GDM1 (cell line): ENCODE measurements around the gene CSH1.
A peak's percentile ranks its signal among the peaks of the same experiment; 100 is the strongest.
"Not testable (repeated sequence)": the region's sequence is repeated elsewhere in the genome, so short reads cannot be mapped to it uniquely, and the experiment has no call there.

Source experiments
- DNase-seq: peaks from one replicate; lab custom pipeline; 2025; lab: John Stamatoyannopoulos, UW

CSH1 gene

GRCh38 chr17:63903787-63904201 is 7.4 kb upstream of the CSH1 start:
- DNase-seq, result peak; percentile 17

GRCh38 chr17:63901971-63902370 is 5.6 kb upstream of the CSH1 start:
- DNase-seq, result not testable (repeated sequence)

DNA sequence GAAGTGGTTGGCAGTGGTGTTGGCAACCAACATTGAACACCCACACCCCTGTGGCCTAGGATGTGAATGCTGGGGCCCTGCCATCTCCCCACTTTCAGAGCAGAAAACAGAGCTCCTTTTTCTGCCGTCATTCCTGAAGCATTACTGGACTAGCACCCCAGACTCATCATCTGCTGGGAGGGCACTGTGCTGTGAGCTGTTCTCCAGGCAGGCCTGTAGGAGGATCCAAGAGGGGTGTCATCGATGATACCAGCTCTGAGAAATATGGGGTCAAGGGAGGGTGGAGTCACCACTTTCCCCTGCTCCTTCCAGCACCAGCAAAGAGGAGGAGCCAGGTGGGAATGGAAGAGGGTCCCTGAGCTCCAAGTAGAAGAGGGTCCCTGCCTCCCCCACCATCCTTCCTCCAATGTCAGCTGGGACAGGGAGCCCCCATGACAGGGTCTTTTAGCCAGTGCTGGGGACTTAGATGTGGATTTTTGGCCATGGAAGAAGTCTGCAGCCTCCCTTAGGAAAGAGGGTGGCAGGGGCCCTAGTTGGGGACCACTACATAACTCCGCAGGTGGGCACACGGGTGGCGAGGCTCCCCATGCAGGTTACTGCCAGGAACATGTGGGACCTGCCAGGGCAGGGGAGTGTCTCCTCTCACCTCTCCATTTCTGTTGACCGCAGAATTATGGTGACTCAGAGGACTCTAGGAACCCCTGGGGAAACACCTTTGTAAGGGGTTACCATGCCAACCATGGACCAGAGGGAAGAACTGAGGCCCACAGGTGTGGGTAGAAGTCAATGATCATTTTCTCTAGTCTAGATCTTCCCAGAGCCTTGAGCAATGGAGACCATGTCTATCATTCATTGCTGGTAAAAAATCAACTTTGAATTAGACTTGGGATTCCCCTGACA is 2.8 kb upstream of the CSH1 start:
- DNase-seq, result not testable (repeated sequence)

- DNase-seq, result not testable (repeated sequence)
Measured at GRCh38 chr17:63894821-63895220, 1.6 kb downstream of the CSH1 start.

DNA sequence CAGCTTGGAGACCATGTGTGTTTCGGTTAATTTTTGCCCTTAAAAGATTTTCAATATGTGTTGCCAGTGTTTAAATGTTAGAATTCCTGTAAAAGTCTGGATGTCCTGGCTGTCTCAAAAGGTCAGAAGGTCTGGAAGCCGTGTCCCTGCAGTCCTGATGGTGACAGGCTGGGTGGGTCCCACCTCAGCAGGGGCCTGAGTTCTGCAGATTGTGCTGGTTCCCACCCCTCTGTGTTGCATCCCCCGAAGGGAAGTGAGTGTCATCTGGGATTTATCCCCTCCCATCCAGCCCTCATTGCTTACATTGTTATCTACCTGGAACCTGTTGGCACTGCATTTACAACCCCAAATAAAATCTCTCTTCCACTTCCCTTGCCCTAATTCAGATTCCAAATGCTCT is 2.4 kb downstream of the CSH1 start:
- not testable (repeated sequence) for DNase-seq

- not testable (repeated sequence) for DNase-seq
Measured at GRCh38 chr17:63892316-63893037, 3.9 kb downstream of the CSH1 start.

DNA sequence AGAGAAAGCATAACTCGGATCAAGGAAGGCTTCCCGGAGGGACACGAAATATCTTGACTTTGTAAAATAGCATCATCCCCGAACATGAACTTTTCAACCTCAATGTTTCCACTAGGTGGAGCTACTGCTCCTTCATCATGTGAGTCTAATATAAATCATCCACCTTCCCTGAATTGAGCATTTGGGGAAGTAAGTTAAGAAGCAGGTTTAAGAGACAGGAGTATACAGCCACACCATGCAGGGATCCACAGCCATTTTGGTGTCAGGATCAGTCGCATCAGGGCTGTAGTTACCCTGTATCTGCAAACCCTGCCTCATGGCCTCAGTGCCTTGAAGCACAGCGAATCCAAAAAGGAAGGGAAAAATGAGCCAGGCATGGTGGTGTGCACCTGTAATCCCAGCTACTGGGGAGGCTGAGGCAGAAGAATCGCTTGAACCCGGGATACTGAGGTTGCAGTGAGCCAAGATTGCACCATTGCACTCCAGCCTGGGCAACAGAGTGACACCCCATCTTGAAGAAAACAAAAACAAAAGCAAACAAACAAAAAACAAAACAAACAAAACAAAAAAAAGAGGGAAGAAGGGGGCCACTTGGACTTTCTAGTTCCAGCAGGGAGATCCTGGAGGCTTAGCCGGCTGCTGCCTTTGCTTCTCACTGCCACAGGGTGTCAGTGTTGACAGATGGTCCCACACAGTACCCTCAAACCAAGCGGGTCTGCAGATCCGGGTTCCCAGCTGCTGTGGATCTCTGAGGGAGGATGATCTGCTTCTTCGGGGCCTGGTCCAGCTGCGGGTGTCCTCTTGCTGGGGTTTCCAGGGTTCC is 7.1 kb downstream of the CSH1 start:
- DNase-seq, result peak; percentile 37

DNA sequence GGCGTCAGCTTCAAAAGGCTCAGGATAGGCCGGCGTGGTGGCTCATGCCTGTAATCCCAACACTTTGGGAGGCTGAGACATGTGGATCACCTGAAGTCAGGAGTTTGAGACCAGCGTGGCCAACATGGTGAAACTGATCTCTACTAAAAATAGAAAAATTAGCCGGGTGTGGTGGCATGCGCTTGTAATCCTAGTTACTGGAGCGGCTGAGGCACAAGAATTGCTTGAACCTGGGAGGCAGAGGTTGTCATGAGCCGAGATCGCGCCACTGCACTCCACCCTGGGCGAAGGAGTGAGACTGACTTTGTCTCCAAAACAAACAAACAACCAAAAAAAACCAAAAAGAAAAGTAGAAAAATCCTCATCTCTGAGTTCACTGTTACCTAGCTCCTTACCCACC is 11.3 kb downstream of the CSH1 start:
- not testable (repeated sequence) for DNase-seq

GRCh38 chr17:63882626-63883126 is 13.7 kb downstream of the CSH1 start:
- DNase-seq, result not testable (repeated sequence)

DNA sequence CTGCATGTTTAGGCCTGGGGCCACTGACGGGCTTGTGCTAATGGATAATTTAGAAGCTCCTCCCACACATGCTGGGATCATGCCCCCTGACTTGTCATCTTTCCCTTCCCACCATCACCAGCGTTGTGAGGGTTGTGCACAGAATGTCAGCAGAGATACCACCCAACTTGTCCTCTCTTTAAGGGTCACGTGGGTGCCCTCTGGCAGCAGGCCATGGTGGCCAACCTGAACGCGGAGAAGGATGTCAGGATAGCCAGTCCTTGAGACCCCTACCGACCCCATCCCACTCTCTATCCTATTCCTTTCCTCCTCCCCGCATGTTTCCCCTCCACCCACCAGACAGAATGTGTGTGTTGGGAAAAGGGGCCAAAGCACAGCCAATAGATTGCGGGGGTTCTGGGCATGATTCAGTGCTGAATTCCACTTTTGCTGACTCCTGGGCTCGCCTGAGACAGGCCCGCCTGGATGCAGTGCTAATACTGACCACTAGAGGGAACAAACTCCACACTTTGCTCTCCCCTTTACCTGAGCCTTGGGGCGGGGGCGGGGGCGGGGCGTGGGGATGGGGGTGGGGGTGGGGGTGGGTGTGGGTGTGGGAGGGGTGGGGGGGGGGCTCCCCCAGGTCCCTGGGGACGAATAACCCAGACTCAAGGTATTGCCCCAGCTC is 14.3 kb downstream of the CSH1 start, which contains the start of gene GH2:
GH2 (minus strand) TSS at position 10 of the 667 bp plus-strand sequence. CDS start 143 bp downstream, outside the sequence.
- DNase-seq, result peak; percentile 32

GRCh38 chr17:63881337-63881736 is 15.0 kb downstream of the CSH1 start:
- DNase-seq, result not testable (repeated sequence)

DNA sequence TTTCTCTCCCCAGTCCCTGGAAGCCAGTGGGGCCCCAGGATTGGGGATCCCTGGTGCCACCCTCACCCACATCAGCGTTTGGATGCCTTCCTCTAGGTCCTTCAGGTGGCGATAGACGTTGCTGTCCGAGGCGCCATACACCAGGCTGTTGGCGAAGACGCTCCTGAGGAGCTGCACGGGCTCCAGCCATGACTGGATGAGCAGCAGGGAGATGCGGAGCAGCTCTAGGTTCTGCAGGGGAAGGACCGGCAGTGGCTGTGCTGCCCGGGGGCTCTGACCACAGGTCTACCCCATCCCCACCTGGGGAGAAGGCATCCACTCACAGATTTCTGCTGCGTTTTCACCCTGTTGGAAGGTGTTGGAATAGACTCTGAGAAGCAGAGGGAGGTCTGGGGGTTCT is 15.7 kb downstream of the CSH1 start:
- DNase-seq, result no peak

DNA sequence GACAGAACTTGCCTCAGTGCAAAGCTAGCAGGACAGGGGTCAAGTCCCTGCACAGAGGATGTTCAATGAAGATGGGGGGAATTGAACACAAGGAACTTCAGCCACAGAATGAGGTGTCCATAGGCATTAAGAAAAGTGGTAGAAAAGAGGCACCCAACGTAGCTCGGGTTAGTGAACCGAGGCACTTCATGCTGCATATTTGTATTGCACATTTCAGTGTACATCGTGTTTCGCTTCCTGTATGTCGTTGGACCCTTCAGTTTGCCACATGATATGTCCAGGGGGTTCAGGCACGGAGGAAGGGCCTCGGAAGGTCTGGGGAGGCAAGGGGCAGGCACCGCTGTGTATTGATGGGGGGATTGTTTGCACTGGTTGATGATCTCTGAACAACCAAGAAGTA is 18.0 kb downstream of the CSH1 start:
- not testable (repeated sequence) for DNase-seq

DNA sequence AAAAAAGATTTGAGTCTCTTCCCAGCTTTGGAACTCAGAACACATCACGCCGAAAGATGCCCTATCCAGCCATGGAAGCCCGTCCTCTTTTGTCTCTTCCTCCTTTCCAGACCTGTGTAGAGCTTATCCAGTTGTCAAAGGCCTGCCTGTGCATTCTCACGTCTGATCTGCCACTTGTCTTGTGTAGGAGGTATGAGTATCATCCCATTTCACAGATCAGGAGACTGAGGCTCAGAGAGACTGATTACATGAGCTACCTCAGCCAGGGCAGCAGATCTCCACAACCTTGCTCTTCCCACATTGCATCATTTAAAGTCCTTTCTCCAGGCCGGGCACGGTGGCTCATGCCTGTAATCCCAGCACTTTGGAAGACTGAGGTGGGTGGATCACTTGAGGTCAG is 21.7 kb downstream of the CSH1 start:
- DNase-seq, result not testable (repeated sequence)

DNA sequence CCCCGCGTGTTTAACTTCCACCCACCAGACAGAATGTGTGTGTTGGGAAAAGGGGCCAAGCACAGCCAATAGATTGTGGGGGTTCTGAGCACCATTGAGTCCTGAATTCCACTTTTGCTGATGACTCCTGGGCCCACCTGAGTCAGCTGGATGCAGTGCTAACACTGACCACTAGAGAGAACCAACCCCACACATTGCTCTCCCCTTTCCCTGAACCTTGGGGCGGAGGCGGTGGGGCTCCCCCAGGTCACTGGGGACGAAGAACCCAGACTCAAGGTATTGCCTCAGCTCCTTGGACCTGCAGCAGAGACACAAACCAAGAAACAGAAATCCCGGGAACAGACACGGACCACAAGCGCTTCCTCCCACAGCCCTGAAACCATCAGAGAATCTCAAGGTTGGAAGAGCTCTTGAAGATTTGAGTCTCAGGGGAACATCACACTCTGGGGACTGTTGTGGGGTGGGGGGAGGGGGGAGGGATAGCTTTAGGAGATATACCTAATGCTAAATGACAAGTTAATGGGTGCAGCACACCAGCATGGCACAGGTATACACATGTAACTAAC is 22.2 kb downstream of the CSH1 start:
- DNase-seq, result not testable (repeated sequence)

DNA sequence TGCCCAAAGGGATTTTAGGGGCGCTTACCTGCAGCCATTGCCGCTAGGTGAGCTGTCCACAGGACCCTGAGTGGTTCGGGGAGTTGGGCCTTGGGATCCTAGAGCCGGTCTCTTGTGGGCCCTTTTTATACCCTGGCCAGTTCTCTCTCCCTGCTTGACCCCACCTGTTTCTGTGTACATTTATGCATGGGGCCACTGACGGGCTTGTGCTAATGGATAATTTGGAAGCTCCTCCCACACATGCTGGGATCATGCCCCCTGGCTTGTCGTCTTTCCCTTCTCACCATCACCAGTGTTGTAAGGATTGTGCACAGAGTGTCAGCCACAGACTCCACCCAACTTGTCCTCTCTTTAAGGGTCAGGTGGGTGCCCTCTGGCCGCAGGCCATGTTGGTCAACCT is 22.8 kb downstream of the CSH1 start, which contains the start of gene CSH2:
CSH2 (minus strand) TSS at position 101 of the 400 bp plus-strand sequence; CDS start at position 38, 63 bp downstream.
- not testable (repeated sequence) for DNase-seq

- DNase-seq, result not testable (repeated sequence)
Measured at GRCh38 chr17:63871646-63872365, 24.6 kb downstream of the CSH1 start.

- DNase-seq, result not testable (repeated sequence)
Measured at GRCh38 chr17:63870292-63870665, 26.1 kb downstream of the CSH1 start.

GRCh38 chr17:63869491-63870291 is 26.7 kb downstream of the CSH1 start:
- DNase-seq, result not testable (repeated sequence)
